IMR-90 (cell line): ENCODE results near the gene CMIP. TPM values are rescaled to one million over a fixed set of nuclear protein-coding genes. Genes with fewer than 3 reads are reported as not detected.

Source experiments
- ATAC-seq: fragments of 200-7000 bp; cut with Tn5 transposase; 2 replicates; pipeline ENCODE4 v1.9.1; 2020; ENCODE audit warnings: low read depth, mild to moderate bottlenecking, moderate library complexity
- BruUV-seq: library from RNA; stranded (reverse); fragments of 400-500 nt; replicated peaks from 2 replicates; lab custom pipeline; 2021; lab: Mats Ljungman, UMichigan
- CTCF ChIA-PET: fragments of 300-600 bp; formaldehyde crosslinking; extraction: SDS; loops from one replicate; lab custom pipeline; 2021; ENCODE audit warnings: antibody characterized with exemption; lab: Yijun Ruan, JAX
- POLR2A ChIA-PET: fragments of 300-600 bp; sonication (Branson Sonifier 250); formaldehyde crosslinking; loops from one replicate; lab custom pipeline; 2022; ENCODE audit warnings: antibody characterized with exemption; ENCODE audit not compliant: unreplicated experiment; lab: Charles Lee
- DNase-seq: peaks from one replicate; pipeline ENCODE4 v3.0.0; 2013
- H2AFZ ChIP-seq: replicated peaks from 2 replicates; pipeline ENCODE3; 2013; ENCODE audit warnings: low read length, mild to moderate bottlenecking; ENCODE audit not compliant: poor library complexity
- H2AK5ac ChIP-seq: 2 replicates; pipeline ENCODE4 v1.6.1; 2013; ENCODE audit warnings: low read depth, low read length, inconsistent platforms
- H2AK9ac ChIP-seq: replicated peaks from 2 replicates; pipeline ENCODE3; 2013; ENCODE audit warnings: mild to moderate bottlenecking, low read depth, low read length, moderate library complexity; ENCODE audit not compliant: poor library complexity
- H2BK120ac ChIP-seq: 2 replicates; pipeline ENCODE4 v1.6.1; 2013; ENCODE audit warnings: low read depth, low read length, inconsistent platforms
- H2BK15ac ChIP-seq: 3 replicates; pipeline ENCODE4 v1.6.1; 2013; ENCODE audit warnings: low read depth, low read length, inconsistent platforms
- H2BK20ac ChIP-seq: 2 replicates; pipeline ENCODE4 v1.6.1; 2013; ENCODE audit warnings: low read depth, mild to moderate bottlenecking, inconsistent platforms, low read length, moderate library complexity
- H2BK5ac ChIP-seq: 2 replicates; pipeline ENCODE4 v1.6.1; 2013; ENCODE audit warnings: mild to moderate bottlenecking, low read depth, low read length, inconsistent platforms; ENCODE audit not compliant: poor library complexity, severe bottlenecking
- H3K14ac ChIP-seq: replicated peaks from 2 replicates; pipeline ENCODE4 v1.6.1; 2013; ENCODE audit warnings: low read depth, low read length, inconsistent platforms
- H3K18ac ChIP-seq: 2 replicates; pipeline ENCODE4 v1.6.1; 2013; ENCODE audit warnings: low read depth, low read length, control low read depth
- H3K23ac ChIP-seq: 2 replicates; pipeline ENCODE4 v1.6.1; 2013; ENCODE audit warnings: low read depth, low read length, inconsistent platforms
- H3K27ac ChIP-seq: 2 replicates; pipeline ENCODE4 v1.5.1; 2013; ENCODE audit warnings: mild to moderate bottlenecking, control low read depth, low read length; ENCODE audit not compliant: insufficient read depth
- H3K27me3 ChIP-seq: 2 replicates; pipeline ENCODE4 v1.6.1; 2013; ENCODE audit warnings: low read length; ENCODE audit not compliant: control insufficient read depth, insufficient read depth
- H3K36me3 ChIP-seq: 2 replicates; pipeline ENCODE4 v1.6.1; 2013; ENCODE audit warnings: low read length, mixed read lengths; ENCODE audit not compliant: control insufficient read depth, insufficient read depth
- H3K4ac ChIP-seq: 2 replicates; pipeline ENCODE4 v1.6.1; 2013; ENCODE audit warnings: low read depth, low read length, inconsistent platforms
- H3K4me1 ChIP-seq: 2 replicates; pipeline ENCODE4 v1.6.1; 2013; ENCODE audit warnings: low read length, mixed read lengths; ENCODE audit not compliant: control insufficient read depth, insufficient read depth
- H3K4me2 ChIP-seq: 2 replicates; pipeline ENCODE4 v1.6.1; 2013; ENCODE audit warnings: low read depth, mild to moderate bottlenecking, control low read depth, low read length, moderate library complexity
- H3K4me3 ChIP-seq: 2 replicates; pipeline ENCODE4 v1.5.1; 2013; ENCODE audit warnings: low read depth, mild to moderate bottlenecking, control low read depth, low read length, moderate library complexity; ENCODE audit not compliant: insufficient read depth
- H3K56ac ChIP-seq: 2 replicates; pipeline ENCODE4 v1.6.1; 2013; ENCODE audit warnings: low read length, inconsistent platforms; ENCODE audit not compliant: insufficient read depth; ENCODE audit errors: extremely low read depth
- H3K79me1 ChIP-seq, 2 experiments: 2 replicates each; pipeline ENCODE4 v1.6.1; 2013; ENCODE audit warnings: low read length in 2 of 2, inconsistent platforms in 1 of 2, low read depth in 1 of 2
- H3K9ac ChIP-seq: 2 replicates; pipeline ENCODE4 v1.6.1; 2013; ENCODE audit warnings: low read depth, low read length, control low read depth
- H3K9me1 ChIP-seq: 2 replicates; pipeline ENCODE4 v1.6.1; 2013; ENCODE audit warnings: low read length, inconsistent platforms; ENCODE audit not compliant: insufficient read depth
- H3K9me3 ChIP-seq: 2 replicates; pipeline ENCODE4 v1.6.1; 2013; ENCODE audit warnings: low read length; ENCODE audit not compliant: control insufficient read depth, insufficient read depth
- H4K20me1 ChIP-seq: 2 replicates; pipeline ENCODE4 v1.6.1; 2013; ENCODE audit warnings: low read length, inconsistent platforms; ENCODE audit not compliant: insufficient read depth
- H4K5ac ChIP-seq: 2 replicates; pipeline ENCODE4 v1.6.1; 2013; ENCODE audit warnings: mild to moderate bottlenecking, low read depth, low read length, control low read depth
- H4K8ac ChIP-seq, 2 experiments: 2 replicates each; pipeline ENCODE4 v1.6.1; 2013; ENCODE audit warnings: low read depth in 2 of 2, low read length in 2 of 2, control low read depth in 1 of 2, inconsistent platforms in 1 of 2
- H4K91ac ChIP-seq: 2 replicates; pipeline ENCODE4 v1.6.1; 2013; ENCODE audit warnings: low read depth, low read length, inconsistent platforms; ENCODE audit not compliant: insufficient read depth
- BHLHE40 ChIP-seq: fragments of 150-350 bp; IDR thresholded peaks from 2 replicates; pipeline ENCODE4 v1.6.1; 2016; ENCODE audit warnings: mild to moderate bottlenecking, low read depth, low read length
- CEBPB ChIP-seq: IDR thresholded peaks from 2 replicates; pipeline ENCODE4 v1.6.1; 2012; ENCODE audit warnings: low read depth, low read length, improper control_type of control experiment
- CTCF ChIP-seq: conservative IDR thresholded peaks from 2 replicates; pipeline ENCODE4 v1.5.1; 2012; ENCODE audit warnings: mild to moderate bottlenecking, low read depth, low read length, improper control_type of control experiment
- ELK1 ChIP-seq: fragments of 150-350 bp; IDR thresholded peaks from 2 replicates; pipeline ENCODE4 v1.6.1; 2016; ENCODE audit warnings: low read depth, mild to moderate bottlenecking, low read length, moderate library complexity, borderline replicate concordance
- MAFK ChIP-seq: IDR thresholded peaks from 2 replicates; pipeline ENCODE4 v1.6.1; 2012; ENCODE audit warnings: low read depth, low read length, improper control_type of control experiment
- MAZ ChIP-seq: IDR thresholded peaks from 2 replicates; pipeline ENCODE4 v1.6.1; 2012; ENCODE audit warnings: low read depth, mild to moderate bottlenecking, low read length, improper control_type of control experiment, moderate library complexity, borderline replicate concordance
- MXI1 ChIP-seq: IDR thresholded peaks from 2 replicates; pipeline ENCODE4 v1.6.1; 2012; ENCODE audit warnings: low read depth, mild to moderate bottlenecking, low read length, moderate library complexity, borderline replicate concordance
- NFE2L2 ChIP-seq: fragments of 150-350 bp; IDR thresholded peaks from 2 replicates; pipeline ENCODE4 v1.6.1; 2016; ENCODE audit warnings: low read depth, mild to moderate bottlenecking, low read length
- POLR2A ChIP-seq: IDR thresholded peaks from 2 replicates; pipeline ENCODE4 v1.6.1; 2012; ENCODE audit warnings: mild to moderate bottlenecking, low read depth, low read length
- RAD21 ChIP-seq: IDR thresholded peaks from 2 replicates; pipeline ENCODE4 v1.6.1; 2012; ENCODE audit warnings: low read length, improper control_type of control experiment
- RFX5 ChIP-seq: IDR thresholded peaks from 2 replicates; pipeline ENCODE4 v1.8.0; 2012; ENCODE audit warnings: low read depth, mild to moderate bottlenecking, low read length, moderate library complexity
- WGBS, 2 experiments: methylation state at CpG; one replicate each; pipeline versions ENCODE4 v1.1.5 to v1.1.7; 2013; ENCODE audit warnings: missing lambda C conversion rate in 2 of 2; ENCODE audit not compliant: insufficient read length in 1 of 2; ENCODE audit errors: extremely low coverage in 2 of 2; 5-methylcytosine and 5-hydroxymethylcytosine counted together
- dilution Hi-C: fragments of 300-500 bp; cut with HindIII; formaldehyde crosslinking; loops from one replicate; pipeline ENCODE4 v1.14.3; 2018; ENCODE audit warnings: low sequenced_read_pairs; ENCODE audit not compliant: unreplicated experiment
- in situ Hi-C: fragments of 300-500 bp; cut with MboI; formaldehyde crosslinking; loops from 3 replicates; pipeline ENCODE4 v1.14.3; 2019; ENCODE audit warnings: low sequenced_read_pairs, inconsistent platforms, mixed read lengths
- intact Hi-C: fragments of 100-400 bp; cut with micrococcal nuclease; formaldehyde crosslinking; loops from 2 replicates; pipeline ENCODE4 v1.10.0; 2022
- polyA plus RNA-seq, 3 experiments: library from polyadenylated mRNA; depleted of rRNA; stranded (reverse); fragments of >200 nt; gene quantifications; 2 replicates each; pipeline ENCODE4 v1.2.3, GENCODE V29; 2012; ENCODE audit warnings: low replicate concordance in 1 of 3
- total RNA-seq: library from RNA; depleted of rRNA; stranded (reverse); fragments of >200 nt; gene quantifications from 2 replicates; pipeline ENCODE4 v1.2.3, GENCODE V29; 2012

Gene CMIP
- total and polyA plus RNA-seq, 2 of the 4 experiments (the other 2 are of a cell fraction), result 3.2 to 11.6 TPM

GRCh38 chr16:81427219-81427618, 17.4 kb upstream of the CMIP start:
- Histone ChIP-seq H2AFZ (no peak overlapping the region), H3K9me1 (no peaks in the 10 kb centered on the region; the same call in 1 of the 2 replicates), H3K27ac (no peak overlapping the region), H2BK120ac (no peak overlapping the region), H3K4ac (no peak overlapping the region), H3K4me3 (no peak overlapping the region), H2AK9ac (no peak overlapping the region), H3K79me1 (no peaks in the 10 kb centered on the region), H4K5ac (no peak overlapping the region), H3K4me2 (no peak overlapping the region), H3K14ac (no peak overlapping the region), H2BK5ac (no peak overlapping the region), H3K4me1 (peaks cover 5% of the 10 kb centered on the region; the same call in 1 of the 2 replicates), H3K56ac (no peak overlapping the region), H3K23ac (no peak overlapping the region), H2BK20ac (no peak overlapping the region), H3K9me3 (no peaks in the 10 kb centered on the region), H3K18ac (no peak overlapping the region), H2BK15ac (no peak overlapping the region), H2AK5ac (no peak overlapping the region), H3K9ac (no peak overlapping the region), H3K27me3 (no peaks in the 10 kb centered on the region; the same call in 1 of the 2 replicates), H4K20me1 (no peaks in the 10 kb centered on the region), H4K8ac (no peak overlapping the region), H4K91ac (no peak overlapping the region), H3K36me3 (no peaks in the 10 kb centered on the region)
- ATAC-seq (no peak), DNase-seq (no peak)
- ChIA-PET CTCF (no interaction called here), POLR2A (no interaction called here)
- no peak for TF ChIP-seq RFX5
- no peak for TF ChIP-seq MXI1
- TF ChIP-seq CEBPB, result no peak
- no peak for TF ChIP-seq NFE2L2
- TF ChIP-seq MAFK, result no peak
- no peak for TF ChIP-seq BHLHE40
- no peak for TF ChIP-seq MAZ
- no peak for TF ChIP-seq POLR2A
- no peak for TF ChIP-seq RAD21
- no peak for TF ChIP-seq ELK1
- no peak for TF ChIP-seq CTCF
- intact Hi-C loops (no loop called here), in situ Hi-C loops (no loop called here), dilution Hi-C loops (no loop called here)
- no CpG with 5 or more reads among the region's 6 CpGs for WGBS, 2 experiments
- no TSS peak for BruUV-seq
